Loucy (cell line): ENCODE data around the gene RNU5B-1.
"Not testable (repeated sequence)": the region's sequence is repeated elsewhere in the genome, so short reads cannot be mapped to it uniquely, and the experiment has no call there.

Source experiments
- H2AFZ ChIP-seq: fragments of 200-600 bp; sonication (generic); 2 replicates; pipeline ENCODE4 v1.6.0; 2016; ENCODE audit warnings: antibody characterized with exemption, mild to moderate bottlenecking, low read length, moderate library complexity
- H3F3A ChIP-seq: fragments of 200-600 bp; 2 replicates; pipeline ENCODE4 v1.6.0; 2016; ENCODE audit warnings: antibody characterized with exemption, low read depth, mild to moderate bottlenecking
- H3K27me3 ChIP-seq: fragments of 200-600 bp; sonication (generic); 2 replicates; pipeline ENCODE4 v1.6.1; 2014; ENCODE audit warnings: low read length, mild to moderate bottlenecking; ENCODE audit not compliant: insufficient read depth, poor library complexity, severe bottlenecking
- H3K36me3 ChIP-seq: fragments of 200-600 bp; sonication (generic); 2 replicates; pipeline ENCODE4 v1.6.1; 2016; ENCODE audit warnings: low read length; ENCODE audit not compliant: insufficient read depth
- H3K4me1 ChIP-seq: fragments of 200-600 bp; sonication (generic); 2 replicates; pipeline ENCODE4 v1.5.1; 2014; ENCODE audit warnings: low read length, mild to moderate bottlenecking; ENCODE audit not compliant: insufficient read depth, poor library complexity, severe bottlenecking
- H3K4me2 ChIP-seq: fragments of 200-600 bp; sonication (generic); 2 replicates; pipeline ENCODE4 v1.6.0; 2014; ENCODE audit warnings: antibody characterized with exemption, low read length, low read depth, mild to moderate bottlenecking; ENCODE audit not compliant: poor library complexity, severe bottlenecking
- H3K4me3 ChIP-seq: fragments of 200-600 bp; sonication (generic); 2 replicates; pipeline ENCODE4 v1.5.1; 2014; ENCODE audit warnings: low read length, mild to moderate bottlenecking, mixed read lengths; ENCODE audit not compliant: poor library complexity, severe bottlenecking
- H3K79me2 ChIP-seq: fragments of 200-600 bp; sonication (generic); 2 replicates; pipeline ENCODE4 v1.6.1; 2014; ENCODE audit warnings: low read length; ENCODE audit not compliant: insufficient read depth
- H3K9ac ChIP-seq: fragments of 200-600 bp; sonication (generic); 2 replicates; pipeline ENCODE4 v1.6.0; 2014; ENCODE audit warnings: mild to moderate bottlenecking, low read depth, low read length, moderate library complexity; ENCODE audit not compliant: poor library complexity, severe bottlenecking
- H3K9me2 ChIP-seq: fragments of 200-600 bp; sonication (generic); replicated peaks from 2 replicates; pipeline ENCODE4 v1.6.1; 2016; ENCODE audit warnings: low read depth, low read length, mixed read lengths
- H3K9me3 ChIP-seq: fragments of 200-600 bp; sonication (generic); 2 replicates; pipeline ENCODE4 v1.6.1; 2014; ENCODE audit warnings: mild to moderate bottlenecking, antibody characterized with exemption, low read length, low read depth; ENCODE audit not compliant: insufficient read depth
- H4K20me1 ChIP-seq: fragments of 200-600 bp; sonication (generic); 2 replicates; pipeline ENCODE4 v1.6.0; 2014; ENCODE audit warnings: antibody characterized with exemption, low read length, mild to moderate bottlenecking; ENCODE audit not compliant: insufficient read depth, poor library complexity, severe bottlenecking
- CTCF ChIP-seq: fragments of 200-600 bp; sonication (generic); conservative IDR thresholded peaks from 2 replicates; pipeline ENCODE4 v1.5.1; 2014; ENCODE audit warnings: mild to moderate bottlenecking, antibody characterized with exemption, low read length
- EZH2phosphoT487 ChIP-seq: fragments of 200-600 bp; IDR thresholded peaks from 2 replicates; pipeline ENCODE4 v1.6.1; 2018; ENCODE audit warnings: antibody characterized with exemption, mild to moderate bottlenecking, moderate library complexity, borderline replicate concordance

Gene RNU5B-1

GRCh38 chr15:65268411-65268810 lies 36.1 kb upstream of the RNU5B-1 start:
- Histone ChIP-seq H3K27me3 (no peaks in the 10 kb centered on the region), H3K9me3 (no peaks in the 10 kb centered on the region), H3K36me3 (peaks cover 53% of the 10 kb centered on the region; the same call in 1 of the 2 replicates), H3K4me2 (no peak overlapping the region), H3K9ac (no peak overlapping the region), H3K4me3 (no peak overlapping the region), H3K79me2 (peaks cover 13% of the 10 kb centered on the region; the same call in 1 of the 2 replicates), H4K20me1 (no peaks in the 10 kb centered on the region), H3F3A (no peaks in the 10 kb centered on the region), H2AFZ (no peak overlapping the region), H3K4me1 (no peaks in the 10 kb centered on the region), H3K9me2 (no peaks in the 10 kb centered on the region)
- TF ChIP-seq EZH2phosphoT487, result no peak
- TF ChIP-seq CTCF, result no peak

- H3K4me3 ChIP-seq, H3K9me2 ChIP-seq, H3K27me3 ChIP-seq, H3K9ac ChIP-seq, H3K9me3 ChIP-seq, H3F3A ChIP-seq, H4K20me1 ChIP-seq, H3K4me2 ChIP-seq, H2AFZ ChIP-seq: not testable (repeated sequence)
- peaks cover 12% of the 10 kb centered on the region for H3K4me1 ChIP-seq
- H3K36me3 ChIP-seq, result peaks cover 33% of the 10 kb centered on the region; the same call in 1 of the 2 replicates
- TF ChIP-seq CTCF, result peak; percentile 61
- peaks cover 25% of the 10 kb centered on the region for H3K79me2 ChIP-seq
Measured at GRCh38 chr15:65270811-65271545, 33.5 kb upstream of the RNU5B-1 start.

- Histone ChIP-seq H4K20me1 (peaks cover 4% of the 10 kb centered on the region), H3K79me2 (peaks cover 58% of the 10 kb centered on the region), H3K4me3 (no peak overlapping the region), H3F3A (peaks cover 5% of the 10 kb centered on the region; the same call in 1 of the 2 replicates), H3K9me3 (no peaks in the 10 kb centered on the region), H3K36me3 (peaks cover 7% of the 10 kb centered on the region), H3K4me1 (peaks cover 31% of the 10 kb centered on the region), H3K4me2 (peak overlapping the region; percentile 59), H3K27me3 (no peaks in the 10 kb centered on the region), H3K9me2 (no peaks in the 10 kb centered on the region), H2AFZ (no peak overlapping the region), H3K9ac (no peak overlapping the region)
- TF ChIP-seq CTCF, result no peak
- no peak for TF ChIP-seq EZH2phosphoT487
Measured at GRCh38 chr15:65275104-65275727, 29.3 kb upstream of the RNU5B-1 start.
